ENCODE results near the gene FOSB. TPM values are rescaled to one million over a fixed set of nuclear protein-coding genes. Genes with fewer than 3 reads are reported as not detected.

The FOSB gene
- total RNA-seq, 6 donors from 2014 or later: 8.8 to 152 (median 94.9) TPM; not detected in 1

DNA sequence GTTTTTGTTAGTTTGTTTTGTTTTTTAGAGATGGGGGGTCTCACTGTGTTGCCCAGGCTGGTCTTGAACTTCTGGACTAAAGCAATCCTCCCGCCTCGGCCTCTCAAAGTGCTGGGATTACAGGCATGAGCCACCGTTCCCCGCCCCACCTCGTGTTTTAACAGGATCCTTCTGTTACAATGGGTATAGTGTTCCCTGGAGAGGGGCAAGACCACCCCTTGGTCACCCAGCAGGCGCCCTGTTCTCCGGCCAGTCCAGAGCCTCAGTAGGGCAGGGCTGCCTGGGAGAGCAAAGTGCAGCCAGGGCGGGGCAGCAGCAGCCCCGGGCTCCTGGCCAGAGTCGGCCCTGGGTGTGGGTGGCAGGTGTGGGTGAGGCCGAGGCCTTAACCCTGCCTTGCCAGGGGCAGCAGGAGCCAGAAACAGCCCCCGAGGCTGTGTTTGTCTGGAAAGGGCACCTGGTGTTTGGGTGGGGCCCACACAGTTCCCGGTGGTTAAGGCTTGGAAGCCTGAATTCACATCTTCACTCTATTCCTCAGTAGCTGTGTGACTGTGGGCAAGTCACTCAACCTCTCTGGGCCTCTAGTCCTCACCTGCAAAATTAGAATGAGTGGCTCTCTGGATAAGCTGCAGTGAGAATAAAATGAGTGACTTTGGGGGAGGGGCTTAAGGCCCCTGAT is 46.7 kb downstream of the FOSB start:
- ATAC-seq (ENCODE audit: low FRiP score in 2 of 2) (peak; percentile 51 to 54), DNase-seq (peak; percentile 66 to 84)
- H3K27ac ChIP-seq: peak overlapping the region; percentile 78 to 97 (median 88)
- TF ChIP-seq CTCF (IDR thresholded peaks at IDR 0.05): no peak
- TF ChIP-seq POLR2A (IDR thresholded peaks at IDR 0.05): no peak
- no peak for TF ChIP-seq POLR2AphosphoS5 (IDR thresholded peaks at IDR 0.05)
- TF ChIP-seq EP300 (IDR thresholded peaks at IDR 0.05): no peak
- 44 to 55% methylated on average over 8 to 13 of the region's 13 CpGs for WGBS, 2 donors
- no peaks in the 10 kb centered on the region for H3K9me3 ChIP-seq
- peaks cover 3 to 30% (median 20%) of the 10 kb centered on the region in 4 donors for H3K36me3 ChIP-seq
- H3K4me3 ChIP-seq: peak overlapping the region in 2 of 4 donors; percentile 1 to 13
- H3K4me1 ChIP-seq: peaks cover 43 to 68% (median 56%) of the 10 kb centered on the region in 4 donors
- H3K27me3 ChIP-seq: no peaks in the 10 kb centered on the region

DNA sequence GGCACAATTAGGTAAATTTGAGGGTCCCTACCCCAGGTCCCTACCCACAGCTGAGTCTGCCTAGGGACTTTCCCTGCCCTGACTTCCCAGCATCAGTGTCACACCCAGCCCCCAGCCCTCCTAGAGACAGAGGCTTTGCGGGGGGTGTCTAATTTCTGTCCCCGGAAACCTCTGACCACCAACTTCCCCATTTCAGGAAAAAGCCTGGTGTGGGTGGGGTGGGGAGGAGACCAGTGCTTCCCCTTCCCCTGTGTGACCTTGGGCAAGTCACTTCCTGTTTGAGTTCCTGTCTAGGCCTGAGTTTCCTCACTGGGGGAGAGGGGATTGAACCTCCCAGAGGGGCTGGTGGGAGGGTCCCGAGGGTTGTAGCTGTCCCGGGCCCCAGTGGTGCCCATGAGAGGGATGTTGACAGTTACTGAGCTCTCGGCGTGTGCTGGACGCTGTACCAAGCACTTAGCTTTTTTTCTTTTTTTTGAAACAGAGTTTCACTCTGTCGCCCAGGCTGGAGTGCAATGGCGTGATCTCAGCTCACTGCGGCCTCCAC is 47.4 kb downstream of the FOSB start:
- WGBS, 2 donors: 40 to 58% methylated on average over 10 of the region's 10 CpGs
- H3K27me3 ChIP-seq: no peaks in the 10 kb centered on the region
- peak in 1 of 2 donors; percentile 87 for DNase-seq
- TF ChIP-seq POLR2AphosphoS5 (IDR thresholded peaks at IDR 0.05): peak; percentile 57 to 59
- TF ChIP-seq POLR2A (IDR thresholded peaks at IDR 0.05): no peak
- TF ChIP-seq CTCF (IDR thresholded peaks at IDR 0.05): no peak
- peak overlapping the region; percentile 78 to 97 (median 88) for H3K27ac ChIP-seq
- no peaks in the 10 kb centered on the region for H3K9me3 ChIP-seq
- ATAC-seq (ENCODE audit: low FRiP score in 2 of 2): peak; percentile 75 to 83
- H3K36me3 ChIP-seq: peaks cover 3 to 34% (median 24%) of the 10 kb centered on the region in 4 donors
- H3K4me1 ChIP-seq: peaks cover 37 to 62% (median 50%) of the 10 kb centered on the region in 4 donors
- peak overlapping the region in 2 of 4 donors; percentile 1 to 13 for H3K4me3 ChIP-seq

- peaks cover 3 to 42% (median 31%) of the 10 kb centered on the region in 4 donors for H3K36me3 ChIP-seq
- 61 to 74% methylated on average over 9 of the region's 9 CpGs for WGBS, 2 donors
- ATAC-seq (ENCODE audit: low FRiP score in 2 of 2): peak; percentile 44 to 62
These were observed 48.1 kb downstream of the FOSB start for GRCh38 chr19:45515807-45516401.

GRCh38 chr19:45517238-45517637 is 49.4 kb downstream of the FOSB start:
- Histone ChIP-seq H3K4me3 (no peak overlapping the region), H3K36me3 (peaks cover 3 to 54% (median 41%) of the 10 kb centered on the region in 4 donors), H3K27me3 (no peaks in the 10 kb centered on the region), H3K4me1 (peaks cover 24 to 52% (median 34%) of the 10 kb centered on the region in 4 donors), H3K27ac (peak overlapping the region in 1 of 4 donors; percentile 97), H3K9me3 (no peaks in the 10 kb centered on the region)
- 69 to 80% methylated on average over 7 of the region's 7 CpGs for WGBS, 2 donors
- DNase-seq (no peak), ATAC-seq (ENCODE audit: low FRiP score in 2 of 2) (no peak)
- TF ChIP-seq POLR2A (IDR thresholded peaks at IDR 0.05) (no peak), CTCF (IDR thresholded peaks at IDR 0.05) (no peak), EP300 (IDR thresholded peaks at IDR 0.05) (no peak), POLR2AphosphoS5 (IDR thresholded peaks at IDR 0.05) (no peak)

More at GRCh38 chr19:45515807-45516401, 48.1 kb downstream of the FOSB start:
- Histone ChIP-seq H3K4me3 (peak overlapping the region in 2 of 4 donors; percentile 1 to 13), H3K27ac (peak overlapping the region; percentile 78 to 97 (median 88)), H3K9me3 (no peaks in the 10 kb centered on the region), H3K27me3 (no peaks in the 10 kb centered on the region), H3K4me1 (peaks cover 33 to 59% (median 44%) of the 10 kb centered on the region in 4 donors)
- TF ChIP-seq CTCF (IDR thresholded peaks at IDR 0.05) (no peak), EP300 (IDR thresholded peaks at IDR 0.05) (no peak), POLR2A (IDR thresholded peaks at IDR 0.05) (no peak), POLR2AphosphoS5 (IDR thresholded peaks at IDR 0.05) (no peak)
- no peak for DNase-seq
